AG08395 (cell line): ENCODE data around the gene TJP3.
A peak's percentile ranks its signal among the peaks of the same experiment; 100 is the strongest.

Experiments
- DNase-seq: peaks from one replicate; pipeline ENCODE4 v3.0.0; 2012; ENCODE audit warnings: mixed read lengths, low spot score

Gene TJP3

DNA sequence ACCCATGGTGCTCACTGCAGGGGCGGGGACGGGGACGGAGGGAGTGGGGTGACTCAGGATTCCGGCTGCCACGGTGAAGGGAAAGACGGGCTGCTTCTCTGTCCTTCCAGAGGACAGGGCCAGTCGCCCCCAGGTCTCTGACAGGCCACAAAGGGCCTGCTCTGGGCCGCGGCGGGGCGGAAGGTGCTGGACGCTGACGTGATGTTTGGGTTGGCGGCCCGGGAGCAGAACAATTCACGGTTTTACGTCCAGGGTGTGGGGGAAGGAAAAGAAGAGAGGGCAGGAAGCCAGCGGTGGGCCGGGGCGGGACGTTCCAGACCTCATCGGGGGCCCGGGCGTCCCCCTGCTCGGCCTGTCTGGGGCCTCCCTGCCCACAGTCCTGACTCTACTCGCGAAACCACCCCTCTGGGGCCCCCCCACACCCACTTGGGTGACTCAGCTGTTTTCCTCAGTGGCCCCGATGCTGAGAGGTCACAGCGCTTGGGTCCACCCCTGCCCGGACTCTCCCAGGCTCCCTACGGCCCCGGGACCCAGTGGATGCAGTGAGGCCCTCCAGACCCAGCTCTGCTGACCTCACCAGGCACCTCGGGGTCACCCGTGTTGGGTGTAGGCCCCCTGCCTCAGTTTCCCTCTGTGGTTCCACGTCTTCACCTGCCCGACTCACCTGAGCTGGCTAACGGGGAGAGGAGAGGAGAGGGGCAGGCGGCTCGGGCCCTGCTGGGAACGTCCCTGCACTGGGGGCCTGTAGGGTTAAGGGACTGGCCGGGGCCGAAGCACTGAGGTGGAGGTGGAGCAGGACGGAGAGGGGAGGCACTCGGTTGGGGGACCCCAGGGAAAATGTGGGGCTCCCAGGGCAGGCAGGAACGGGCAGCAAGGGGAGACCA lies 37.1 kb upstream of the TJP3 start:
- peak; percentile 80 for DNase-seq

DNA sequence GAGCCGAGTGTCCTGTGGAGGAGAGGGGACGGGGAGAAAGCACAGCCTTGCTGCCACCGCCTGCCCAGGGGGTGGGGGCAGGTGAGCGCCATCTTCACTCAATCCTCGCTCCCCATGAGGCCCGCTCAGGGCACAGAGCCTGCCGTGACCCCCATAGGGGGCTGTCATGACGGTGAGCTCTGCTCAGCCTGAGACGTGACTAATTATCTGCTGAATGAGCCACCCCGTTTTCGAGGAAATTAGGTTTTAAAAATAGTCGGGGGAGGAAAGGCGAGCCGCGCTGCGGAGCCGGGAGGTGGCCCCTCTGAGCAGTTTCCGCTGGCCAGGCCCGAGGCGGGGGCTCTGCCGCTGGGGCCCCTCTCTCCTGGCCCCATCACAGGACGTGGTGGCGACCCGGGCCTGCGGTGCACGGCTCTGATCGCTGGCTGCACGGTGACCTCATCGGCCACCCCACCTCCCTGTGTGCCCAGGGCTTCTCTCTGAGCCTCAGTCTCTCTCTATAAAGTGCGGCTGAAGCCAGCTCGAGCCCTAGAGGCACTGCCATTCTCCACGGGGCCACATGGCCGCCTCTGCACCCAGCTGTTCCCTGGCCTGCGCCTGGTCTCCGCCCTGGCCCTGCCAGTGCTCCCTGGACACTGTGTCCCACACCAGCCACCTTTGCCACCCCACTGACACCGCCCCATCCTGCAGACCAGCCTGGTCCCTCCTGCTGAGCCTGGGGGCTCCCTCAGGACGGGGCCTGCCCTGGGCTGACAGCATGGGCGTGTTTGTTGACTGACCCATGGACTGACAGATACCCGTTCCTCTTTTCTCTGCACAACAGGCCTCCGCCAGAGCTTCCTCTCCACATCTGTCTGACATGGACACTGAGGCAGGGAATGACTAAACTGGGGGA lies 36.3 kb upstream of the TJP3 start:
- DNase-seq: peak; percentile 12

DNA sequence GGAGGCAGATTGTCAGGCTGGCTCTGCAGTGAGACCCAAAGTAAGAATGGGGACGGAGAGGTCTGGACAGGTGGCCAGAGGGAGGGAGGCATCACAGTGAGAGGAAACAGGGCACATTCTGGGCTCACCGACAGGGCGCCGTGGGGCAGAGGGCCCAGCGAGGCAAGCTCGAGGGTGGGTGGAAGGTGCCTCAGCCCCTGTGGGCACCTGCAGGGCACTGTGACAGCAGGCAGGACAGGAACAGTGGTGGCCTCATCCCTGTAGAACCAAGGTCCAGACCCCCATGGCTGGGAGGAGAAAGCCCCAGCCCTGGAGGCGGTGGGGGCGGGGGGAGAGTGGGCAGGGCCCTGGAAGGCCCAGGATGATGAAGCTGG lies 35.6 kb upstream of the TJP3 start:
- DNase-seq: no peak

GRCh38 chr19:3672993-3673392 lies 35.2 kb upstream of the TJP3 start:
- DNase-seq: no peak

DNA sequence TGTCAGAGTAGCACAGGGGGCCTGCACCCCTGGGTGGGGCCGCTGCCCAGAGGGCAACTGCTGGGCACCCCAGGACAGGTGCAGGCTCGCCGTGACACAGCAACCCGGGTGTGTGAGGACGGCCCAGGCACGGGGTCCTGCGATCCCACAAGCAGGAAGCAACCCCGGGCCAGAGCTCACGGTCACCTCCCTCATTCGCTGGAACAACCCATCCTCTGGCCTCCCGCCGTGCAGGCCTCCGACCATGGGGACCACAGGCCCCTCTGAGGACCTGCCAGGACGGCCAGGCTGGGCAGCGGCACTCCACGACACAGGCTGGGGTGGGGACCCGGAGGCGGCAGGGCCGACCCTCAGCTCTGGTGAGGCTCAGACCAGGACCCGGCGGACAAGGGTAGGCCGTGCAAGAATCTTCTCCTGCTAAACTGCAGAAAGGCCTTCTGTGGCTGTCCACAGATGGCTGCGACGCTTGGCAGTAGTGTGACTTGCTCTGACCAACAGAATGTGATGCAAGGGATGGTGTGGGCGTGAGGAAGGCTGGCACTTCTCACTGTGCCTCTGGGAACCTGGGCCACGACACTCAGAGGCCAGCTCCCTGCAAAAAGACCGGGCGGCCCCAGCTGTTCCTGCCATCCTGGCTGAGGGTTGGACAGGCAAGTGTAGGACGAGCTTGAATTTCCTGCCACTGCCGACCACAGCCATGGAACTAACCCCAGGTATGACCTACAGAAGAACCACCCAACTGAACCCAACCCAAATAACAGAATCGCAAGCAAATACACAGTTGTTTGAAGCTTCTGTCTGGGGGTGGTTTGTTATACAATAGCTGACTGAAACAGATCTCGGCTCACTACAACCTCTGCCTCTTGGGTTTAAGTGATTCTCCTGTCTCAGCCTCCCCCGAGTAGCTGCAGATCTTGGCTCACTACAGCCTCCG lies 34.4 kb upstream of the TJP3 start:
- no peak for DNase-seq

GRCh38 chr19:3674784-3675543 lies 33.2 kb upstream of the TJP3 start:
- no peak for DNase-seq

DNA sequence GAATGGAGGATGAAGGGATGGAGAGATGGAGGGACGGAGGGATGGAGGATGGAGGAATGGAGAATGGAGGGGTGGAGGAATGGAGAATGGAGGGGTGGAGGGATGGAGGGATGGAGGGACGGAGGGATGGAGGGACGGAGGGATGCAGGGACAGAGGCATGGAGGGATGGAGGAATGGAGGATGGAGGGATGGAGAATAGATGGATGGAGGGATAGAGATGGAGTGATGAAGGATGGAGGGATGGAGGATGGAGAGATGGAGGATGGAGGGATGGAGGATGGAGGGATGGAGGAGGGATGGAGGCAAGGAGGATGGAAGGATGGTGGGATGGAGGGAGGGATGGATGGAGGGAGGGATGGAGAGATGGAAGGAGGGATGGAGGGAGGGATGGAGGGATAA lies 30.0 kb upstream of the TJP3 start:
- no peak for DNase-seq

- DNase-seq: no peak
These were observed 29.0 kb upstream of the TJP3 start for GRCh38 chr19:3679138-3679537.

- DNase-seq: no peak
These were observed 28.6 kb upstream of the TJP3 start for GRCh38 chr19:3679581-3679980.

GRCh38 chr19:3680939-3681338 lies 27.2 kb upstream of the TJP3 start:
- DNase-seq: no peak

DNA sequence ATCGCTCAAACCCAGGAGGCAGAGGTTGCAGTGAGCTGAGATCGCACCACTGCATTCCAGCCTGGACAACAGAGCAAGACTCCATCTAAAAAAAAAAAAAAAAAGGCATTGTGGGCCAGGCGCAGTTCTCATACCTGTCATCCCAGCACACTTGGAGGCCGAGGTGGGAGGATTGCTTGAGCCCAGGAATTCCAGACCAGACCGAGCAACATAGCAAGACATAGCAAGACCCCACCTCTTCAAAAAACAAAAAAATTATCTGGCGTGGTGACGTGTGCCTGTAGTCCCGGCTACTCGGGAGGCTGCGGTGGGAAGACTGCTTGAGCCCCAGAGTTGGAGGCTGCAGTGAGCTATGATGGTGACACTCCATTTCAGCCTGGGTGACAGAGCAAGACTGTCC lies 25.9 kb upstream of the TJP3 start:
- no peak for DNase-seq

GRCh38 chr19:3682741-3683404 lies 25.3 kb upstream of the TJP3 start:
- no peak for DNase-seq

- no peak for DNase-seq
These were observed 24.7 kb upstream of the TJP3 start for GRCh38 chr19:3683405-3684053.

DNA sequence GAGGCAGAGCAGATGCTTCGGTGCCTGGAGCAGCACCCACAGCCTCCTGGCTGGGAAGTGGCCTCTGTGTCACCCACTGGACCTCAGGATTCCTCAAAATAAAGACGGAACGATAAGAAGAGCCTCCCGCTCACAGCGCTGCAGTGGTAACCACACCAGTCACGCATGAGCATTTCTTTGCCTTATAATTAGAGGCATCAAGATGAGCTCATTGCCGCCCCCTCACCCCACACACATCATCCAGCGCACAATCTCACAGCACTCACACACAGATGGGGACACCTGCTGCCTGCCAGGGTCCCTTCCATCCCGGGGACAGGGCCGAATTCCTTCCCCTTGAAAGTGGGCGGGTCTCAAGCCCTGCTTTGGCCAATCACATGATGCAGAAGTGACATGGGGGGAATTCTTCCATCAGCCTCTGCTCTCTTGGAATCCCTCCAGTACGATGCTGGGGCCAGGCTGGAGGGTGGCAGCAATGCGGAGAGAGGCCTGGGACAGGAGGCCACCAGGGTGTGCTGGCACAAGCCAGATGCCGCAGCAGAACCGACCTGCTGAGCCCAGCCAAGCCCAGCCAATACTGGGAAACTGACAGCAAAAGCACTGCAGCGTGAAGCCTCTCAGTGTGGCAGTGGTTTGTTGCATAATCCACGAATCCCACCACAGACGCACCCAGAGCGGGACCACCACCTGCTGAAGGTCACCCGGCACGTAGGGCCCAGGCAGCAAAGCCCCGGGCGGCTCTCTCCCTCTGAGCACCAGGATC lies 23.9 kb upstream of the TJP3 start:
- no peak for DNase-seq

DNA sequence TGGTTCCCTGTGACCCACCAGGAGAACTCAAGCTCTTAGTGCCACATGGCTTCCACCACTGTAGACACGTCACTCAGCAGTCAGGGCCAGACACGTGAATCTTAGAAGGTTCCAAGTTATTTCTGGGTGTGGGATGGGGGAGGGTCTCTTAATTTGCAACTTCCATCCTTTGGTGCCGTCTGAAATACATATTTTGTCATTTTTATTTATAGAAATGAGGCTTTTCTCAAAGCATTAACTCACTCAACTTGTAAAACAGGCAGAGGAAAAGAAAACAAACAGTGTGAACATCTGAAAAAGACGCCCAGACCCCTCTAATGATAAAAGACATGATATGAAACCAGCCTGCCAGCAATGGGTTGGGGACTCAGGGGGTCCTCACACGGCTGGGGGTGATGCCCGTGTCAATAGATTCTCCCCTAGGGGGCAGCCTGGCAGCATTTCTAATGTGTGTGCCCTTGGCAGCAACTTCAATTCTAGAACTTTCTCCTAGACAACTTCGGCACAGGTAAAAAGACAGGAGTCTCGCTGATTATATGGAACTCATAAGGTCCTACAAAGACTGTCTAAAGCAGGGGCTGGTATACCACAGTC lies 23.3 kb upstream of the TJP3 start:
- DNase-seq: no peak

DNA sequence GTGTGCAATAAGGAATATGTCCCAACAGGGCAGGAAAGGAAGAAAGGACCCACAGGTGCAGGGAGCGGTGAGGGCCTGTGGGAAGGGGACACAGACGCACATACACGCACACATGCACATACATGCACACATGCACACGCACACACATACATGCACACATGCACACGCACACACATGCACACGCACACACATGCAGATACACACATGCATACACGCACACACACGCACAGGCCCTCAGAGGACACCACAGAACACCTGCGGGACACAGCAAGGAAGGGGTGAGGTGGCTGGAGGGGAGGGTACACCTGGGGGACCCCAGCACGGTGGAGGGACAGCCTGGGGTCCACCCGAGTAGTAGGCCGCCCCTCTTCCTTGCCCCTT lies 20.8 kb upstream of the TJP3 start:
- no peak for DNase-seq

GRCh38 chr19:3687774-3688706 lies 20.1 kb upstream of the TJP3 start:
- no peak for DNase-seq
